Kidney epithelial cell (primary cell): Measurements from ENCODE around the gene RLN3. TPM values are rescaled to one million over a fixed set of nuclear protein-coding genes. Genes with fewer than 3 reads are reported as not detected.

Source experiments
- DNase-seq: peaks from one replicate; pipeline ENCODE4 v3.0.0-alpha.2; 2010; ENCODE audit warnings: low read depth
- H3K27me3 ChIP-seq: 2 replicates; pipeline ENCODE4 v1.6.0; 2011; ENCODE audit warnings: low read length; ENCODE audit not compliant: control insufficient read depth, insufficient read depth
- H3K36me3 ChIP-seq: 2 replicates; pipeline ENCODE4 v1.5.1; 2011; ENCODE audit warnings: low read length; ENCODE audit not compliant: control insufficient read depth, insufficient read depth
- H3K4me3 ChIP-seq: 2 replicates; pipeline ENCODE4 v1.5.1; 2011; ENCODE audit warnings: low read depth, mild to moderate bottlenecking, control low read depth, low read length
- total RNA-seq: library from RNA; depleted of rRNA; stranded (reverse); fragments of >200 nt; gene quantifications from 2 replicates; pipeline ENCODE4 v1.2.3, GENCODE V29; 2015
- TF ChIP-seq, protein P1 (sequence below): IDR thresholded peaks from 2 replicates; pipeline ENCODE4 v1.5.1; 2011; ENCODE audit warnings: mild to moderate bottlenecking, moderate library complexity, low read length, control low read depth, inconsistent platforms; ENCODE audit not compliant: insufficient read depth, poor library complexity, severe bottlenecking

Gene RLN3
- total RNA-seq, 1 donor from 2014 or later, result not detected

DNA sequence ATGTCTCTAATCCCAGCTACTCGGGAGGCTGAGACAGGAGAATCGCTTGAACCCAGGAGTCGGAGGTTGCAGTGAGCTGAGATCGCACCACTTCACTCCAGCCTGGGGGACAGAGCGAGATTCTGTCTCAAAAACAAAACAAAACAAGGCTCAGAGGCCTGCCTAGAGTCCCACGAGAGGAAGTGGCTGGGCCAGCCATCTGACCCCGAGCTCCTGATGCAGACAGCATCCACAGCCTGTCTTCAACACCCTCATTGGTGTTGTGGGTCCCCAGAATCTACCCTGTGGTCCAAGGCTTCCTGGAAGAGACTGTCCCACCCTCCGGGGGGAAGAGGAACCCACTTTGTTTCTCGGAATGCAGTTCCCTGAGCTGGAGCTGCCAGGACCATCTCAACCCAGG lies 46.5 kb upstream of the RLN3 start:
- Histone ChIP-seq H3K36me3 (no peaks in the 10 kb centered on the region), H3K27me3 (no peaks in the 10 kb centered on the region), H3K4me3 (no peak overlapping the region)
- TF ChIP-seq, protein P1, sequence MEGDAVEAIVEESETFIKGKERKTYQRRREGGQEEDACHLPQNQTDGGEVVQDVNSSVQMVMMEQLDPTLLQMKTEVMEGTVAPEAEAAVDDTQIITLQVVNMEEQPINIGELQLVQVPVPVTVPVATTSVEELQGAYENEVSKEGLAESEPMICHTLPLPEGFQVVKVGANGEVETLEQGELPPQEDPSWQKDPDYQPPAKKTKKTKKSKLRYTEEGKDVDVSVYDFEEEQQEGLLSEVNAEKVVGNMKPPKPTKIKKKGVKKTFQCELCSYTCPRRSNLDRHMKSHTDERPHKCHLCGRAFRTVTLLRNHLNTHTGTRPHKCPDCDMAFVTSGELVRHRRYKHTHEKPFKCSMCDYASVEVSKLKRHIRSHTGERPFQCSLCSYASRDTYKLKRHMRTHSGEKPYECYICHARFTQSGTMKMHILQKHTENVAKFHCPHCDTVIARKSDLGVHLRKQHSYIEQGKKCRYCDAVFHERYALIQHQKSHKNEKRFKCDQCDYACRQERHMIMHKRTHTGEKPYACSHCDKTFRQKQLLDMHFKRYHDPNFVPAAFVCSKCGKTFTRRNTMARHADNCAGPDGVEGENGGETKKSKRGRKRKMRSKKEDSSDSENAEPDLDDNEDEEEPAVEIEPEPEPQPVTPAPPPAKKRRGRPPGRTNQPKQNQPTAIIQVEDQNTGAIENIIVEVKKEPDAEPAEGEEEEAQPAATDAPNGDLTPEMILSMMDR, result no peak
- no peak for DNase-seq

DNA sequence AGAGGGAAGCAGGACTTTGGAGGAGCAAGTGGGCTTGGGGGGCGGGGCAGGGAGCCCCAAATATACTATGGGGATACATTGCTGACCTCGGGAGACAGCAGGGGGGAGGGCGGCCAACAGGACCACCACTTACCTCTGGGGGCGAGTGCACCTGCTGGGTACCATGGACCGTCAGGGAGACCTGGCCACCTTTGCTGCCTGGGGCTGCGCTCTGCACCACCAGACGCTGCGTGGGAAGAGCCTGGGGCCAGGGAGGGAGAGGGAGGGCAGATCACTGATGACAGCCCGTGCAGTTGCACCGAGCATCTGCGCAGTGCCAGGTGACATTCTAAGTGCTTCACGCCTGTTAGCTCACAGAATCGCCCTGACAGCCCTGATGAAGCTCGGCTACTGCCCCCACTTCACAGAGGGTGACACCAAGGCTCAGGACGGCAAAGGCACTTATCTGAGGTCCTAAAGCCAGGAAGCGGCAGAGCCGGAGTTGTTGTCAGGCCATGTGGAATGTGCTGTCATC lies 45.9 kb upstream of the RLN3 start:
- TF ChIP-seq, protein P1, result no peak
- H3K4me3 ChIP-seq, result no peak overlapping the region
- no peak for DNase-seq

DNA sequence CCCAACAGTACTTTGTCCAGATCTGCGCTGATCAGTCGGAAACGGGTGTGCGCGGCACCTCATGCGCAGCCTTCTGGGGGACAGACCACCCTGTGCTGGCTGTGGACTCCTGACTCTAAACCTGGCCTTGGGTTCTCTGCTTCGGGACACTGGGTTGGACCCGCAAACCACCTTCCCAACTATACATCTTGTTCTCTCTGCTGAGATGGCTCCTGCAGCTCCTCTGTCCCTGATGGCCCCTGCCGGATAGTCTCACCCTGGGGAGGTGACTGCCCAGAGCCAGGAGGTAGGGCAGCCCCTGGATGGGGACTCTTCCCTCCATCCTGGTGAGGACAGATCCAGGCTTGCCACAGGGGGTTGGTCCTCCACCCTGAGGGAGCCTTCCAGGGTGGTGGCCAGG lies 45.2 kb upstream of the RLN3 start:
- TF ChIP-seq, protein P1, result no peak
- Histone ChIP-seq H3K4me3 (no peak overlapping the region), H3K36me3 (peaks cover 1% of the 10 kb centered on the region), H3K27me3 (no peaks in the 10 kb centered on the region)
- DNase-seq, result no peak

More for the DNA sequence above, 45.9 kb upstream of the RLN3 start:
- Histone ChIP-seq H3K36me3 (no peaks in the 10 kb centered on the region), H3K27me3 (no peaks in the 10 kb centered on the region)

DNA sequence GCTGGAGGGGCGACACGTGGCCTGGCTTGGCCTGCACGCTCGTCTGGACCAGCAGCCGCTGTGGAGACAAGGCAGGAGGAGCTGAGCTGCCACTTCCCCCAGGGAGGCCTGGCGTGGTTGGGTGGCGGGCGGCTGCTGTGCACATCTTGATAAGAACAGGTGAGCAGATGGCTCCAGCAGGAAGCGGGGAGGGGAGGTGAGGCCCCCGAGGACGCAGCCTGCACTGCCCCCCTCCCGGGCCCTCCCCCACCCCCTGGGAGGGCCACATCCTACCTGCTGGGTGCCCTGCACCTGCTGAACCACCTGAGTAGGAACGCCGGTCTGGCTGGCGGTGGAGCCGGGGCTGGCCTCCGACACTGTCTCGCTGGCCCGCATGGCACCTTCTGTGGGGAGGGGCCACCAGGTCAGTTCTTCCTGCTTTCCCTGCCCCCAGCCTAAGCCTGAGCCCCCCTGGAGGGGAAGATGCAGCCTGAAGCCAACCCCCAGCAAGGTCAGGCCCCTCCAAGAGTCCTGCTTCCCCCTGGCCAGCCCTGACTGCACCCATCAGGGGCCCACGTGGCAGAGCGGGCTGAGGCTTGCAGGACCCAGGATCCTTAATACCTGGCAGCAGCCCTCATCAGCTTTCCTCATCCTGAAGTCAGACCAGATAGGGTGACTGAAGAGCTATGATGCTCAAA lies 44.6 kb upstream of the RLN3 start:
- no peak for DNase-seq
- H3K36me3 ChIP-seq, result peaks cover 1% of the 10 kb centered on the region
- TF ChIP-seq, protein P1, result no peak

DNA sequence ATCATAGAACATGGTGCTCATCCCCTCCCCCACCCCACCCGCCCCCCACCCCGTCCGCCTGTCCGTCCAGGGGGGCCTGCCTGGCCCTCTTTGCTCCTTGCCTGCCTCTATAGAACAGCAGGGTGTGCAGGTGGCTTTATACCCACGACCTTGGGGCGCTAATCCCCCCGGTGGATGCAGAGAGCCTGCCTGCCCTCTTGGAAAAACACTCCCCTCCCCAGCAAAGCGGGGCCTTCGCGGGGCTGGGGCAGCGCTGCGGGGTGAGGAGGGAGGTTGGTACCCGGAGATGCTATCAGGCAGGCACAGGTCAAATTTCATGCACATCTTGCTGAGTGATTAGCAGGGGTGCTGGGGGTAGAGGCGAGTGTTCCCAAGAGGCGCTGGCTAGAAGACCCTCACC lies 43.8 kb upstream of the RLN3 start:
- no peaks in the 10 kb centered on the region for H3K27me3 ChIP-seq
- H3K4me3 ChIP-seq, result no peak overlapping the region
- H3K36me3 ChIP-seq, result peaks cover 1% of the 10 kb centered on the region
- TF ChIP-seq, protein P1, result no peak
- no peak for DNase-seq

More for the DNA sequence above, 44.6 kb upstream of the RLN3 start:
- Histone ChIP-seq H3K27me3 (no peaks in the 10 kb centered on the region), H3K4me3 (no peak overlapping the region)
